Lung (tissue), 12 donors: Measurements from ENCODE around the gene CHAF1B. TPM values are rescaled to one million over a fixed set of nuclear protein-coding genes. Genes with fewer than 3 reads are reported as not detected.

Experiments
- ATAC-seq: fragments of 200-7000 bp; cut with Tn5 transposase; one replicate; pipeline ENCODE4 v1.9.1; 2020; ENCODE audit warnings: moderate number of reproducible peaks; ENCODE audit not compliant: insufficient read depth, low FRiP score
- DNase-seq, 3 donors: peaks; one replicate each; pipeline ENCODE4 v3.0.0-alpha.2; 2013 to 2017
- H3K27ac ChIP-seq, 2 donors: one replicate each; pipeline ENCODE4 v1.5.1; 2013; ENCODE audit warnings: mild to moderate bottlenecking in 2 of 2, moderate library complexity in 2 of 2, control low read depth in 1 of 2, inconsistent platforms in 1 of 2, low read depth in 1 of 2, low read length in 1 of 2
- H3K27me3 ChIP-seq, 3 donors: one replicate each; pipeline ENCODE4 v1.5.1; 2013; ENCODE audit warnings: low read length in 2 of 3; ENCODE audit not compliant: control insufficient read depth in 3 of 3, insufficient read depth in 3 of 3
- H3K36me3 ChIP-seq, 4 donors: one replicate each; pipeline ENCODE4 v1.5.1; 2013; ENCODE audit warnings: low read length in 4 of 4, mild to moderate bottlenecking in 1 of 4, moderate library complexity in 1 of 4; ENCODE audit not compliant: control insufficient read depth in 4 of 4, insufficient read depth in 4 of 4
- H3K4me1 ChIP-seq, 5 donors: one replicate each; pipeline ENCODE4 v1.5.1; 2013; ENCODE audit warnings: low read length in 5 of 5, mild to moderate bottlenecking in 2 of 5, moderate library complexity in 1 of 5; ENCODE audit not compliant: control insufficient read depth in 5 of 5, insufficient read depth in 5 of 5
- H3K4me3 ChIP-seq: one replicate; pipeline ENCODE4 v1.5.1; 2013; ENCODE audit warnings: mild to moderate bottlenecking, control low read depth, moderate library complexity
- H3K9ac ChIP-seq, 2 donors: one replicate each; pipeline ENCODE4 v1.5.1; 2013; ENCODE audit warnings: low read length in 2 of 2, control low read depth in 1 of 2; ENCODE audit not compliant: insufficient read depth in 1 of 2
- H3K9me3 ChIP-seq, 4 donors: one replicate each; pipeline ENCODE4 v1.5.1; 2013; ENCODE audit warnings: low read length in 3 of 4, mild to moderate bottlenecking in 1 of 4, moderate library complexity in 1 of 4; ENCODE audit not compliant: control insufficient read depth in 4 of 4, insufficient read depth in 3 of 4
- WGBS, 2 donors: extraction: QIAGEN DNeasy Blood & Tissue Kit; methylation state at CpG; one replicate each; pipeline ENCODE4 v1.1.7; 2013; 5-methylcytosine and 5-hydroxymethylcytosine counted together
- polyA plus RNA-seq, 2 donors: library from polyadenylated mRNA; stranded (reverse); fragments of 200-250 nt; gene quantifications; one replicate each; pipeline ENCODE4 v1.2.1, GENCODE V29; 2013
- total RNA-seq, 2 donors: library from RNA; depleted of rRNA in 1 of 2; stranded (reverse); fragments of >200 nt in 1 of 2; gene quantifications; one replicate each; pipeline ENCODE4 v1.2.1, GENCODE V29; 2014 to 2021
- TF ChIP-seq, protein P1 (sequence below): IDR thresholded peaks from 2 replicates; pipeline ENCODE4 v1.5.1; 2012; ENCODE audit warnings: mild to moderate bottlenecking; ENCODE audit errors: control extremely low read depth, extremely low read depth
- donor health status: control.
- donor health status: control.
- donor health status: Bipolar disorder and iron deficiency.
- donor health status: healthy.
- donor health status: DM: yes; HTN: yes; CAD: no.

The CHAF1B gene
- total and polyA plus RNA-seq, 4 donors: 1.3 to 3.4 (median 1.6) TPM

- Histone ChIP-seq H3K4me1 (no peaks in the 10 kb centered on the region), H3K9ac (no peak overlapping the region), H3K4me3 (no peak overlapping the region), H3K27ac (no peak overlapping the region), H3K36me3 (no peaks in the 10 kb centered on the region), H3K9me3 (no peaks in the 10 kb centered on the region), H3K27me3 (no peaks in the 10 kb centered on the region)
- WGBS, 2 donors: 77 to 80% methylated on average over 10 of the region's 10 CpGs
- DNase-seq (no peak), ATAC-seq (no peak)
- TF ChIP-seq, protein P1, sequence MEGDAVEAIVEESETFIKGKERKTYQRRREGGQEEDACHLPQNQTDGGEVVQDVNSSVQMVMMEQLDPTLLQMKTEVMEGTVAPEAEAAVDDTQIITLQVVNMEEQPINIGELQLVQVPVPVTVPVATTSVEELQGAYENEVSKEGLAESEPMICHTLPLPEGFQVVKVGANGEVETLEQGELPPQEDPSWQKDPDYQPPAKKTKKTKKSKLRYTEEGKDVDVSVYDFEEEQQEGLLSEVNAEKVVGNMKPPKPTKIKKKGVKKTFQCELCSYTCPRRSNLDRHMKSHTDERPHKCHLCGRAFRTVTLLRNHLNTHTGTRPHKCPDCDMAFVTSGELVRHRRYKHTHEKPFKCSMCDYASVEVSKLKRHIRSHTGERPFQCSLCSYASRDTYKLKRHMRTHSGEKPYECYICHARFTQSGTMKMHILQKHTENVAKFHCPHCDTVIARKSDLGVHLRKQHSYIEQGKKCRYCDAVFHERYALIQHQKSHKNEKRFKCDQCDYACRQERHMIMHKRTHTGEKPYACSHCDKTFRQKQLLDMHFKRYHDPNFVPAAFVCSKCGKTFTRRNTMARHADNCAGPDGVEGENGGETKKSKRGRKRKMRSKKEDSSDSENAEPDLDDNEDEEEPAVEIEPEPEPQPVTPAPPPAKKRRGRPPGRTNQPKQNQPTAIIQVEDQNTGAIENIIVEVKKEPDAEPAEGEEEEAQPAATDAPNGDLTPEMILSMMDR: no peak
These were observed 61.1 kb downstream of the CHAF1B start for GRCh38 chr21:36446301-36446700.

DNA sequence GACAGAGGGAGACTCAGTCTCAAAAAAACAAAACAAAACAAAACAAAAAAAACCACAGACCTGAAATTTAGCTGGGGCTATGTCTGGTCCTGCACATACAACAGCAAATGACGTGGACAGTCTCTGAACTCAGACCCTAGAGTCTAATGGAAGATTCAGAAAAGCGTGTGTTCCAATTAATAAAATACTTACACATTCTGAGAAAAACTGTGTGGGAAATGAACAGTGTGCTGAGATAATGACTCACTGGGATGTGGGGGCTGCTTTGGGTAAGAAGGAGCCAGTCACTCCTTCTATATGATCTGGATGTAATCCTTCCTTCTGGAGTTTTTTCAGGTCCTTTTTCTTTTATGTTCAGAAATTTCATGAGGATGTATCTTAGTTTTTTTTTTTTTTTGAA, 65.3 kb downstream of the CHAF1B start:
- TF ChIP-seq, protein P1: no peak
- WGBS, 2 donors: 82 to 89% methylated on average over 2 of the region's 2 CpGs
- no peak overlapping the region for H3K27ac ChIP-seq
- peaks cover 0 to 17% (median 5%) of the 10 kb centered on the region in 5 donors for H3K4me1 ChIP-seq
- no peaks in the 10 kb centered on the region for H3K9me3 ChIP-seq
- no peak overlapping the region for H3K4me3 ChIP-seq
- H3K9ac ChIP-seq: no peak overlapping the region
- no peaks in the 10 kb centered on the region for H3K36me3 ChIP-seq
- no peak for ATAC-seq
- H3K27me3 ChIP-seq: no peaks in the 10 kb centered on the region
- DNase-seq: no peak

- no peak overlapping the region for H3K9ac ChIP-seq
- no peaks in the 10 kb centered on the region for H3K36me3 ChIP-seq
- TF ChIP-seq, protein P1: no peak
- H3K27me3 ChIP-seq: no peaks in the 10 kb centered on the region
- ATAC-seq (no peak), DNase-seq (no peak)
- H3K4me3 ChIP-seq: no peak overlapping the region
- WGBS, 2 donors: 85% methylated on average over 8 of the region's 8 CpGs
- no peaks in the 10 kb centered on the region for H3K9me3 ChIP-seq
- H3K27ac ChIP-seq: no peak overlapping the region
- peaks cover 0 to 17% (median 5%) of the 10 kb centered on the region in 5 donors for H3K4me1 ChIP-seq
These were observed 66.3 kb downstream of the CHAF1B start for GRCh38 chr21:36451506-36451905.

DNA sequence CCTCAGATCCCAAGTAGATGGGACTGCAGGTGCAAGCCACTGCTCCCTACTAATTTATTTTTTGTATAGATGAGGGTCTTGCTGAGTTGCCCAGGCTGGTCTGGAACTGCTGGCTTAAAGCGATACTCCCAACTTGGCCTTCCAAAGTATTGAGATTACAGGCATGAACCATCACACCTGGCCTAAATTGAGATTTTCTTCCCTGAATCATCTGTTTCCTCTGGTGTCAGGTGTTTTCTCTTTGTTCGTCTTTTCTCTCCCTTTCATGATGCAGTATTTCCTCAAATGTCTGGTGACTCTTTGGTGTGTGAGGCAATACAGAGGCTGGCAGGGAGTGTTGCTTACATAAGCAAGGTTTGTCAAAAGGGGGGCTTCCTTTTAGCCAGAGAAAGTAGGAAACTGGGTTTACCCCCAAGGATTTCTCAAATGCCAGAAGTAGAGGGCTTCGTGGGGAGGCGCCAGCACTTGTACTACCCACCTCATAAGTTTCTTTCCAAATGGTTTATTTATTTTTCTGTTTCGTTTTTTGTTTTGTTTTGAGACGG, 67.2 kb downstream of the CHAF1B start:
- Histone ChIP-seq H3K4me3 (no peak overlapping the region), H3K9me3 (no peaks in the 10 kb centered on the region), H3K27ac (no peak overlapping the region), H3K27me3 (no peaks in the 10 kb centered on the region), H3K36me3 (no peaks in the 10 kb centered on the region), H3K4me1 (peaks cover 0 to 17% (median 5%) of the 10 kb centered on the region in 5 donors), H3K9ac (no peak overlapping the region)
- DNase-seq: no peak
- 65 to 68% methylated on average over 6 of the region's 6 CpGs for WGBS, 2 donors
- ATAC-seq: no peak
- TF ChIP-seq, protein P1: no peak
